SK-N-MC (cell line): ENCODE results near the gene CCDC154.

ENCODE experiments used
- EZH2 ChIP-seq: fragments of 200-600 bp; sonication (generic); IDR thresholded peaks from one replicate; pipeline ENCODE4 v1.6.1; 2017; ENCODE audit warnings: antibody characterized with exemption
- POLR2AphosphoS5 ChIP-seq: IDR thresholded peaks from 2 replicates; pipeline ENCODE4 v1.6.1; 2012; ENCODE audit warnings: mild to moderate bottlenecking, low read depth, low read length, borderline replicate concordance

- no peak for TF ChIP-seq EZH2
- TF ChIP-seq POLR2AphosphoS5: no peak
Measured at GRCh38 chr16:1385232-1385631, 59.1 kb downstream of the CCDC154 start.
